ENCODE measurements around the gene NUBPL. TPM values are rescaled to one million over a fixed set of nuclear protein-coding genes. Genes with fewer than 3 reads are reported as not detected.

The NUBPL gene
- polyA plus RNA-seq, 1 experiment: 9.3 TPM

DNA sequence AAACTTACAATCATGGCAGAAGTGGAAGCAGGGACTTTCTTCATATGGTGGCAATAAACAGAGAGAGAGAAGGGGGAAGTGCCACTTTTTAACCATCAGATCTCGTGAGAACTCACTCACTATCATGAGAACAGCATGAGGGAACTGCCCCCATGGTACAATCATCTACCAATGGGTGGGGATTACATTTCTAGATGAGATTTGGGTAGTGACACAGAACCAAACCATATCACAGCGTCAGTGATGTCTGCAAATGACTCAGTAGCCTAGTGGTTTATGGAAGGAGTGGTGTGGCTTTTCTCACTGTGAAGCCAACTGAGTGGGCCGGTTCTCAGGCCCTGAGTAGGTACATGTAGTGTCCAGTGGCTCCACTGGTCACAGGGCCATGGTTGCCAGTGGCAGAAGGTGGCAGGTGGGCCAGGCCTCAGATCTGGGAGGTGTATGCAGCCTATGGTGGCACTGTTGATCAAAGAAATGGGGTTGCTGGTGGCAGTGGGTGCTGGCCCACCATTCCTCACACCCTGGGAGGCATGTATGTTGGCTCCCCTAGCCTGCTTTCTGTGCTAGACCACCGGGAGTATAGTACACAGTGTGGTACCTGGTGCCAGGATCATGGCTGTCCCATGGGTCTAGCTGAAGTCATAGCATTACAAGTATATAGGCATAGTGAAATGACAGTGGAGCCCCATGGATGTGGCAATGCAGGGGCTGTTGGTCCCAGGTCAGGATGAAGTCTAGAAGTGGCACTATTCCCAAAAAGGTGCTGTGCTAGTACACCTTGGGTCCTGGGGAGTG is 191.9 kb downstream of the NUBPL start:
- ChIA-PET POLR2A (no interaction called here), CTCF (no interaction called here)
- H3K4me3 ChIP-seq (ENCODE audit: low read depth, low read length): no peak overlapping the region
- no peaks in the 10 kb centered on the region; the same call in 1 of the 2 replicates for H3K9me3 ChIP-seq (ENCODE audit: control insufficient read depth, insufficient read depth, low read length)
- DNase-seq (ENCODE audit: low read depth, low spot score): no peak
- H3K27me3 ChIP-seq (ENCODE audit: control insufficient read depth, insufficient read depth, low read length): no peaks in the 10 kb centered on the region
- H3K27ac ChIP-seq (ENCODE audit: low read depth, low read length): no peak overlapping the region
- TF ChIP-seq, protein P1, sequence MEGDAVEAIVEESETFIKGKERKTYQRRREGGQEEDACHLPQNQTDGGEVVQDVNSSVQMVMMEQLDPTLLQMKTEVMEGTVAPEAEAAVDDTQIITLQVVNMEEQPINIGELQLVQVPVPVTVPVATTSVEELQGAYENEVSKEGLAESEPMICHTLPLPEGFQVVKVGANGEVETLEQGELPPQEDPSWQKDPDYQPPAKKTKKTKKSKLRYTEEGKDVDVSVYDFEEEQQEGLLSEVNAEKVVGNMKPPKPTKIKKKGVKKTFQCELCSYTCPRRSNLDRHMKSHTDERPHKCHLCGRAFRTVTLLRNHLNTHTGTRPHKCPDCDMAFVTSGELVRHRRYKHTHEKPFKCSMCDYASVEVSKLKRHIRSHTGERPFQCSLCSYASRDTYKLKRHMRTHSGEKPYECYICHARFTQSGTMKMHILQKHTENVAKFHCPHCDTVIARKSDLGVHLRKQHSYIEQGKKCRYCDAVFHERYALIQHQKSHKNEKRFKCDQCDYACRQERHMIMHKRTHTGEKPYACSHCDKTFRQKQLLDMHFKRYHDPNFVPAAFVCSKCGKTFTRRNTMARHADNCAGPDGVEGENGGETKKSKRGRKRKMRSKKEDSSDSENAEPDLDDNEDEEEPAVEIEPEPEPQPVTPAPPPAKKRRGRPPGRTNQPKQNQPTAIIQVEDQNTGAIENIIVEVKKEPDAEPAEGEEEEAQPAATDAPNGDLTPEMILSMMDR (IDR thresholded peaks at IDR 0.05; ENCODE audit: low read depth, low read length): no peak

- DNase-seq (ENCODE audit: low read depth, low spot score): no peak
- Histone ChIP-seq H3K9me3 (ENCODE audit: control insufficient read depth, insufficient read depth, low read length) (no peaks in the 10 kb centered on the region), H3K27me3 (ENCODE audit: control insufficient read depth, insufficient read depth, low read length) (no peaks in the 10 kb centered on the region), H3K4me3 (ENCODE audit: low read depth, low read length) (no peak overlapping the region), H3K27ac (ENCODE audit: low read depth, low read length) (no peak overlapping the region)
- ChIA-PET POLR2A (no interaction called here), CTCF (interaction anchor here (1.1 kb wide), 1 partner anchor 12 kb away, joined by 3 read pairs; no protein-coding TSS in a partner anchor)
- TF ChIP-seq, protein P1 (IDR thresholded peaks at IDR 0.05; ENCODE audit: low read depth, low read length): no peak
Observed at GRCh38 chr14:31758941-31759340, 197.7 kb downstream of the NUBPL start.

DNA sequence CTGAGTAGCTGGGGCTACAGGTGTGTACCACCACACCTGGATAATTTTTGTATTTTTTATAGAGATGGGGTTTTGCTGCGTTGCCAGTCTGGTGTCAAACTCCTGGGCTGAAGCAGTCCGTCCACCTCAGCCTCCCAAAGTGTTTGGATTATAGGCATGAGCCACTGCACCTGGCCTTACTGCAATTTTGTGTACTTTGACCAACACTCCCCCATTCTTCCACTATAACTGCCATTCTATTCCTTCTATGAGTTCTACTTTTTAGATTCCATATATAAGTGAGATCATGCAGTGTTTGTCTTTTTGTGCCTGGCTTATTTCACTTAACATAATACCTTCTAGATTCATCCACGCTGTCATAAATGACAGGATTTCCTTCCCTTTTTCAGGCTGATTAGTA is 199.1 kb downstream of the NUBPL start:
- no peak overlapping the region for H3K4me3 ChIP-seq (ENCODE audit: low read depth, low read length)
- H3K27ac ChIP-seq (ENCODE audit: low read depth, low read length): no peak overlapping the region
- no peaks in the 10 kb centered on the region for H3K9me3 ChIP-seq (ENCODE audit: control insufficient read depth, insufficient read depth, low read length)
- DNase-seq (ENCODE audit: low read depth, low spot score): no peak
- ChIA-PET POLR2A (no interaction called here), CTCF (no interaction called here)
- H3K27me3 ChIP-seq (ENCODE audit: control insufficient read depth, insufficient read depth, low read length): no peaks in the 10 kb centered on the region
- TF ChIP-seq, protein P1 (IDR thresholded peaks at IDR 0.05; ENCODE audit: low read depth, low read length): no peak

DNA sequence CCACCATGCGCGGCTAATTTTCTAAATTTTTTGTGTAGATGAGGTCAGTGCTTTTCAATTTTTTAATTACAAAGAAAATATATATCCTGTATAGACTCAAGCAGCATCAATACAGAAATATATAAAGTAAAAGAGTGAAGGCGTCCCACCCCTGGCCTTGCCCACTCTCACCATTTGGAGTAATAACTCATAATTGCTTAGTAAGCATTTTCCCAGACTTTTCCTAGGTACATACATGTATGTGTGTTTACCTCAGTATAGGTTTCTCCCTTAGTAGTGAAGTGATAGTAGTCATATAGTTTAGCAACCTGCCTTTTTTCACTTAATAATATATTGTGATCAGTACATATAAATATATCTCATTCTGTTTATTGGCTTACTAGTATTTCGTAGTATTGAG is 200.1 kb downstream of the NUBPL start:
- TF ChIP-seq, protein P1 (IDR thresholded peaks at IDR 0.05; ENCODE audit: low read depth, low read length): no peak
- Histone ChIP-seq H3K27me3 (ENCODE audit: control insufficient read depth, insufficient read depth, low read length) (no peaks in the 10 kb centered on the region), H3K27ac (ENCODE audit: low read depth, low read length) (no peak overlapping the region), H3K9me3 (ENCODE audit: control insufficient read depth, insufficient read depth, low read length) (no peaks in the 10 kb centered on the region), H3K4me3 (ENCODE audit: low read depth, low read length) (no peak overlapping the region)
- ChIA-PET CTCF (no interaction called here), POLR2A (no interaction called here)
- no peak for DNase-seq (ENCODE audit: low read depth, low spot score)

DNA sequence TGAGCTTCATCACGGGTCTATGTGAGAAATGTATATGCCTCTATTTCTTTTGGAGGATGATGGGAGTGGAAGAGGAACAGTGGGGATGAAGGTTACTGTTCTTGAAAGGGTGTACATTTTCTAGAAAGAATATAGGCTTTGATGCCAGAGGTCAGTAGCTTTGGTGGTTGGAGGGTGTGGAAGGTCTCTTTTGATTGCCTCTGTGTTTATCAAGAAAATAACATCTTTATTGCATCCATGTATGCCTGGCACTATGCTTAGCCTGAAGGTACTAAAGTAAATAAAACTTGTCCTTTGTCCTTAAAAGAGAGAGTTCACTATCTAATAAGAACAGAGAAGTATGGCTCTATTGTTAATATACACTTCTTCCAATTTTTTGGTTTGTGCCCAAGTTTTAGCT is 201.8 kb downstream of the NUBPL start:
- no peak for DNase-seq (ENCODE audit: low read depth, low spot score)
- ChIA-PET CTCF (interaction anchor here (0.6 kb wide), 1 partner anchor 245 kb away, joined by 3 read pairs; no protein-coding TSS in a partner anchor), POLR2A (no interaction called here)
- TF ChIP-seq, protein P1 (IDR thresholded peaks at IDR 0.05; ENCODE audit: low read depth, low read length): no peak
- no peak overlapping the region for H3K4me3 ChIP-seq (ENCODE audit: low read depth, low read length)
- no peaks in the 10 kb centered on the region for H3K27me3 ChIP-seq (ENCODE audit: control insufficient read depth, insufficient read depth, low read length)
- no peak overlapping the region for H3K27ac ChIP-seq (ENCODE audit: low read depth, low read length)
- H3K9me3 ChIP-seq (ENCODE audit: control insufficient read depth, insufficient read depth, low read length): no peaks in the 10 kb centered on the region
